Right renal pelvis (tissue), 4 donors: ENCODE results near the gene CNGB1. TPM values are rescaled to one million over a fixed set of nuclear protein-coding genes. Genes with fewer than 3 reads are reported as not detected.
"Not testable (repeated sequence)": the region's sequence is repeated elsewhere in the genome, so short reads cannot be mapped to it uniquely, and the experiment has no call there.

Experiments
- DNase-seq, 4 donors: peaks; one replicate each; pipeline ENCODE4 v3.0.0-alpha.2; 2013; ENCODE audit warnings: low read depth in 4 of 4, low spot score in 3 of 4, missing footprints in 1 of 4
- polyA plus RNA-seq, 4 donors: library from polyadenylated mRNA; unstranded; fragments of 120-200 nt; gene quantifications; one replicate each; pipeline ENCODE4 v1.2.1, GENCODE V29; 2013; ENCODE audit not compliant: insufficient read length in 4 of 4

CNGB1 gene
- polyA plus RNA-seq, 4 donors, result 0.03 to 0.27 (median 0.11) TPM

DNA sequence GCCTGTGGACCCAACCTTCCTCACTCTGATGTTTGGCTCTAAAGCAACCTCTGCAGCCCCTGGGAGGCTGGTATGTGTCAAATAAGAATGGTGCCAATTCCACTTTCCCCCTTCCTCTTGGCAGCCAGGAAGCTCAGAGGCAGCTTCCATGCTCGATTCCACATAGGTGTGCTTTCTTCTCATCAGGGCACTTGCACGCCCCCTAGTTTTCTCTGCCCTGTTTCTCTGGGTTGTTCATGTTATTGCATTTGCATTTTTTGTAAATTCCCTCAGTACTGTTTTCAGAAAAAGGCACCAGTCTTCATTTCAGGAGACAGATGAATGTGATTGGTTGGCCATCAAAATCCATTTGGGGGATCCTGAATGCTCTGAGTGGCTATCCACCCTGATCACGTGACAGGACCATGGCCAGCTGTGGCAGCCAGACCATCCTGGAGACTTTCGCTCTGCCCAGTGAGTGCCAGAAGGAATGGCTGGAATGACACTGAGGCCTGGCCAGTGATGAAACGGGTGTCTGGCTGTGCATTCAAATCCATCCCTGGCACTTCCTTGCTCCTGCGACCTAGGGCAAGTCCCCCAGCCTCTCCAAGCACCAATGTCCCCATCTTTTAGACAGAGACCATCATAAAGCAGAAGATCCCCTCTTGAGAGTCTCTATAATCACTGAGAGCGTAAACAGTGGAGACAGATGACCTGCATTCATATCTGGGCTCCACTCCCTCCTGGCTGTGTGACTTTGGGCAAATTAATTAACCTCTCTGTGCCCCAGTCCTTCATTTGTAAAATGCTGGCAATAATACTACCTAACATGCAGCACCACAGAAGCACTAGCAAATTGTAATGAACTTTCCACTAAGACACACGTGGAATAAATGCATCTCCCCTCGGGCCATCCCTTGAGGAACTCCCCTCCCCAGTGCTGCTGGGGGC, 56.4 kb downstream of the CNGB1 start:
- no peak for DNase-seq

DNA sequence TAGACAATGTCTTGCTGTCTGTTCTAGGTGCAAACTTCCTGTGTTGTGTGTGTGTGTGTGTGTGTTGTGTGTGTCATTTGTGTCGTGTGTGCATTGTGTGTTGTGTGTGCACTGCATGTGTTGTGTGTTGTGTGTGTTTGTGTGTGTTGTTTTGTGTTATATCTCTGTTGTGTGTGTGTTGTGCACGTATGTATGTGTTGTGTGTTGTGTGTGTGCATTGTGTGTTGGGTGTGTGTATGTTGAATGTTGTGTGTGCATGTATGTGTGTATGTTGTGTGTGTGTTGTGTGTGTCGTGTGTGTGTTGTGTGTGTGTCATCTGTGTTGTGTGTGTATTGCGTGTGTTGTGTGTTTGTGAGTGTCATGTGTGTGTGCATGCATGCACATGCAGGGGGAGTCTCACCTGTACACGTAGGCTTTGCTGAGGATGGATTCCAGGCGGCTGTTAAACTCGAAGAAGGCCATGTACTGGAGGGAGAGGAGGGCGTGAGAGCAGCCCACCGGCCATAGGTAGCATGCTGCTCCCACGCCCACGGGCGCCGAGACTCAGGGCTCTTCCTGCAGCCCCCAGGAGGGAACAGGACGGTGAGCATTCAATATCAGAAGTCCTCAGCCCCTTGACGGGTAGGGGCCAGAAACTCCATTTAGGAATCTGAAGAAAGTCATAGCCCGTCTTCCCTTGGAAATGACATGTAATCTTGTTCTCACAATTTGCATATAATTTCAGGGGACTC, 58.2 kb downstream of the CNGB1 start:
- DNase-seq, result no peak

DNA sequence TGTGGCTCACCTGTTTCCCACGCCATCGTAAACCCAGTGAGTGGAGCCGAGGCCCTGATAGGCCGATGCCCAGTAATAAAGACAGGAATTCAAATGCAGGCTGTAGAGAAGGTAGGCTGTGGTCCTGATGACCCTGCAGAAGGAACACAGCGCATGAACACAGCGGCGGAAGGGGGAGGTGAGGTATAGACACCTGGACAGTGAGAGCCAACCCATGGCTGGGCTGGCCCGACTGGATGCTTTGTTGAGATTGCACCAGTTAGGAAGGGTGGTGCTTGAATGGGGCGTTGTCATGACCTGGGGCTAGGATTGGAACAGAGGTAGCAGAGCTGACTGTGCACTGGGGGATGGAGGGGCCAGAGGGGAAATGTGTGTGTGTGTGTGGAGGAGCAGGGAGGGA, 59.2 kb downstream of the CNGB1 start:
- DNase-seq, result no peak

DNA sequence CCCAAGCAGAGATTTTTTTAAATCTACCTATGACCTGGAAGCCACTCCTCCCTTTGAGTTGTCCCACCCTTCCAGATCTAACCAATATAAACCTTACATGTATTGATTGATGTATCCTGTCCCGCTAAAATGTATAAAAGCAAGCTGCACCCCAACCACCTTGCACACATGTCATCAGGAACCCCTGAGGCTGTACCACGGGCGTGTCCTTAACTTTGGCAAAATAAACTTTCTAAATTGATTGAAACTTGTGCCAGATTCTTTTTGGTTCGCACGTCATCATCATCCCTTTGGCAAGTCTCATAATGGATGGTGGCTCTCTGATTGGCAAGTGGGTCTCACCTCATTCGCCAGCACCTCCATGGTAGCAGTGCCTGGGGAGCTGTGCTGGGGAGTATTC, 60.2 kb downstream of the CNGB1 start:
- no peak for DNase-seq

DNA sequence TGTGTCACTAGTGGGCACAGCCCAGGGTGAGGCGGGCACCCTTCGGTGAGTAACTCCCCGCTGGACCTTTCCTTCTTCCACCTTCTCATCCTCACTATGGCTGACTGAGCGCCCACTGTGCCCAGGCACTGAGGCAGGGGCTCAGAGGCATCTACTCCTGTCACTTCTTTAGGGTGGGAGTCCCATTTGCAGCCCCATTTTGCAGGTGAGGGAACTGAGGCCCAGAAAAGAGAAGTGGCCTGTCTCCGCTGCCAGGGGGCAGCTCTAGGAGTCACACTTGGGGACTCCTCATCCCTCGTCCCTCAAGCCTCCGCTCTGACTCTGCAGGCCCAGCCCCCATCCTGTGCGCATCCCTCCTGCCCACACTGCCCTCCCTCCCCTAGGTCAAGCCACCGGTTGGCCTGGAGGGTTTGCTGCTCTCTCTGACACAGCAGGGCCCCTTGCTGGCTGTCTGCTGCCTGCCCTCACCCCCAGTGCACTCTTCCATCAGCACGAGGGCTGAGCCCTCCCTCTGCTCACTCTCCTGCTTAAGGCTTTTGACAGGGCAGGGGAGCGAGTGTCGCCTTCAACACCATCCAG, 62.4 kb downstream of the CNGB1 start:
- no peak for DNase-seq

DNA sequence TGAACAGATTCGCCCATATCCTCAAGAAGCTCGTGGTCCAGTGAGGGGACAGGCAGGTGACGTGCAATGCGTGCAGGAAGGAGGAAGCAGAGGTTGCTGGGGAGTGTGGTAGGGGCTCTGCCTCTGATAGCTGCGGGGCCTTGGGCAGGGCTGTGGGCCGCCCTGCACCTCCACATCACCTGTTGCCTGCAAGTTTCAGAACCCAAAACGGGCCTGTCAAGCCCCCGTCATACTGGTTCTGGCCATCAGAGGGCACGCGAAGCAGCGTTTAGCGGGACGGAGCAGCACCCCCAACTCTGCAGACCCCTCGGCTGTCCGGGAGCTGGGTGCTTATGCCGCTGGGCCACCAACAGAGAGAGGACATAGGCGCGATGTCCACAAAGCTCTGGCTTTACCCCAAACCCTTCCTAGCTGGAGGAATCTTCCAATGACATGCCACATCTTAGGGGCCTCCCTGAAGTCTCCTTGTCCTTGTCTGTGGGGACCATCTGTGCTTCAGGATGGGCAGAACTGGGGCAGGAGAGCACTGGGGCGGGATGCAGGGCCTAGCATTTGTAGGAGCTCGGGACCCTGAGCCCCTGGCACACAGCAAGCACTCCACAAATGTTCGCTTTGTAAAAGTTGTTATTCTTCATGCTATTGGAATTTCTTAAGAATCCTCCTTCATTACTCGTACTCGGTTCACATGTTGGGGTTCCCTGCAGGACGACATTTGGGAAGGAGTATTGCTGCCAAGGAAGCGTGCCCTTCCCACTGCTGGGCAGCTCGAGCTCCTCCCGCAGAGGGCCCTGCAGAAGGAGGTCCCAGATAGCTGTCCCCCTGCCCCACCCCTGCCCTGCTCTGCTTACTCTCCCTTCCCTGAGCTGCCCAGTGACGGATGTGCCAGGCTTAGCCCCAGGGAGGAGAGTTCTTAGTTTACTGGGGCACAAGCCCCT, 64.3 kb downstream of the CNGB1 start:
- DNase-seq, result no peak

DNA sequence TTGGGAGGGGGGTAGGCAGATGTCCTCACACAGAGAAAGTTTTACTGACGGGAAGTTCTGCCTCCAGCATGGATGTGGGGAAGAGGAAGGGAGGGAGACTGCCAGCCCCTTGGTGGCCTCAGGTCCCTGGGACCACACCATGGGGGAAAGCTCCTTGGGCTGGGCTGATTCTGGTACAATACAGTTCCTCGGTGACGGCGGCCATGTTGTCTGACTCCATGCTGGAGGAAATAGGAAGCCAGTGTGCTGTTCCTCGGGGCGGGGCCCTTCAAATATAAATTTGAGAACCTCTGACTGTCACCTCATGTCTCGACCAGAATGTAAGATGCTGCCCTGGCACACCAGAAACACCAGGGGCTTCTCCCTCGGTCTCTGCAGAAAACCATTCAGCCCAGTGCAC, 66.8 kb downstream of the CNGB1 start:
- no peak for DNase-seq

DNA sequence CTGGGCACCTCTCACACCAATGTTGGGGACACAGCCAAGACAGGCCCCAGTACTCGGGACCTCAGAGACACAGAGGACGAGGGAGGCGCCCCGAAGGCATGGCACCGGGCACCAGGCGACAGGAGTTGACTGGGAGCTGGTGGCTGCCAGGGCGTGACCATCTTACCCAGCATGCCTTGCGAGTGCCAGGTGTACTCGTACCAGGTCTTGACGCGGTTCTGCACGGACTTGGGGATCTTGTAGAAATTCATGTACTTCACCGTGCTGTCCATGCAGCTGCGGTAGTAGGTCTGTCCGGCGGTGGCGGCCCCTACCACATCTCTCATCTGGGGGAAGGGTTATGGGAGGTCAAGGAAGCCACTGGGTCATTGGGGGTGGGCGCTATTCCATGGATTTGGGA, 67.3 kb downstream of the CNGB1 start:
- no peak for DNase-seq

DNA sequence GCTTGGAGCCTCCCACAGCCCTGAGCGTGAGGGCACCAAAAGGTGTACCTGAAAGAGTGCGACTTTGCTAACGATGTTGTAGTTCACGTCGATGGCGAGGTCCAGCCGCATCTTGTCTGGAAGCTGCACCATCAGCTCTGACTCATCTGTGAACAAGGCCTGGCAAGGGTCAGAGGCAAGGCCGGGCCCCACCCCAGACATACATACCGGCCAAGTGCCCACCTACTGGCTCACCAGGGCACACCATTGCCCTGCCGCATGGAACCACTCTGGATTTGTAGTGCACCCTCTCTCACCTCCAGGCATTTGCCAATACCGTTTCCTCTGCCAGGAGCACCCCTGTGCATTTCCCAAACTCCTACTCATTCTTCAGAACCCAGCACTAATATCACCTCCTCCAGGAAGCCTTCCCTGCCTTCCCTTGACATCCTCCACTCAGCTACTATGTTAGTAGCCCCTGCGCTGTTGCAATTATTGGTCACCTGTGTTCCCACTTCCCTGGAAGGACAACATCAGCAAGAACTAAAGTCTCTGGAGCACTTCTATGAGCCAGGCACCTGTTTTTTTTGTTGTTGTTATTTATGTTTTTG, 69.4 kb downstream of the CNGB1 start:
- DNase-seq, result no peak

DNA sequence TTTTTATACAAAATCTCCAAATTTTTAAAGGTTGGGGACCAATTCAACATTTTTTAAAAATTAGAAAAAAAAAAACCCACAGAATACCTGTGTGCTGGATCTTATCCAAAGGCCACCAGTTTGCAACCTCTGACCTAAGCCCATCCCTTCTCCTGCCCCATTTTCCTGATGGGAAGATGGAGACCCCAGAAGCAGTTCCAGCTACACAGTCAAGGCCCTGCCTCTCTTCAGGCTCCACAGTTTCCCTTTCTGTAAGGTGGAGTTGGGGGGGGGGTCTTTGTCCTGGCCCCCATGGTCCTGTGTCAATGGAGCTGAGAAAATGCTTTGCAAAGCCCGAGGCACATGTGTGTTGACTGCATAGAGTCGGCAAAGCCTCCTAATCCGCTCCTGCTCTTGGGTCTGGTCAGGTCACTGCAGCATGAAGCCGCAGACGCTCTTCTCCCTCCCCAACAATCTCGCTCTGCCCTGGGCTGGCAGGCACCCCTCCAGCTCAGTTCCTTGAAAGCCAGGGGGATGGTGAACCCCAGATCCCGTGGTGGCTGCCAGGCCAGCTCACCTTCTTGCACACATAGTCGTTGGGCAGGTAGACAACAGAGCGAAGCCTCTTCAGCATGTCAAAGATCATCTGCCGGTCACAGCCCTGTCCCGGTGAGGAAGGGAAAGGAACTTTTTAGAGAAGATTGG, 70.0 kb downstream of the CNGB1 start:
- no peak for DNase-seq

DNA sequence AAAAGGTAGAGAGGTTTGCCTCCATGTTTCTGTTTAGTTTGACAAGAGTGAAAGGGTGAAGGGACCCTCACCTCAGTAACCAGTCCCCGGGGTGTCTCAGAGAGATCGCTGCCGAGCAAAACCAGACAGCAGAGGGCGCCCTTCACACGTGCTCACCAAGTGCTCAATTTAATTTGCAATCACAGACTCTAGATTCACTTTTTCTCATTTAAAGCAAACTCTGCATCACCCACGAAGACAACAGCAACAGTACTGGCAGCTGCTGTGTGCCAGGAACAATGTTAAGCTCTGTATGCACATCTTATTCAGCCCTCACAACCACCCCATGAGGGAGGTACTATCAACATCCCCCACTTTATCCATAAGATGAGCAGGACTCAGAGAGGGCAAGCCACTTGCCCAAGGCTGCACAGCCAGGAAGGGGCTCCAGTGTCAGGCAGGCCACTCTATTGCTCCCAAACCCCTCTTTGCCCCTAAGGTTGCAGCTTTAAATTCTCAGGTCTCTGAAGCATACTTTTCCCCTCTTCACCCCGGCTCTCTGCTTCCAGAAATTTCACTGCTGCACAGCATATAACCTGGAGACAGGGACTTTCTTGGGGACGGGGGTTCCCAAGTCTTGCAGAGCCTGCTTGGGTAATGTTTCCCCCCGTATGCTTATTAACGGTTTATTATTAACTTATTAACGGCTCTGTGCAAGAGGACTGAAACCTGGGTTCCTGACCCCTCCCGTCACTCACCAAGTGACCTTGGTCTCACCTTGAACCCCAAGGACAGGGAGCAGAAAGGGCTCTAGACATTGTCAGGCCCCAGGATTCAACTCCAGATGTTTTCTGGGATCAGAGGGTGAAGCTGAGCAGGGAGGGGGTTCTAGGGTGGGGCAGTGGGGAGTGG, 70.9 kb downstream of the CNGB1 start:
- DNase-seq, result peak; percentile 39 to 64 (median 47)

DNA sequence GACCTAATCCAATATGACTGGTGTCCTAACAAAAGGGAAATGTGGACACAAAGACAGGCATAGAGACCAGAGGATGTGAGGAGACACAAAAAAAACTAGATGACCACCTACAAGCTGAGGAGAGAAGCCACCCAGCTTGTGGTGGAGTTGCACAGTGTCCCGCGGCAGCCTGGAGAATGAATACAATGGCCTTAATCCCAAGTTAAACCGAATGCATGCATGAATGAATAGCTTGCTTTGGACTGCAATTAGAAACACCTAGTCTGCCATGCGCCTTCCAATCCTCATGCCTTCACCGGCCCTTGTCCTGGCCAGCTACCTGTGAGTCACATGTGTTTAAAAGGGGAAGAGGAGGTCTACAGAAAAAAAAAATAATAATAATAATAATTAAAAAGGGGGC, 72.0 kb downstream of the CNGB1 start:
- DNase-seq, result no peak

DNA sequence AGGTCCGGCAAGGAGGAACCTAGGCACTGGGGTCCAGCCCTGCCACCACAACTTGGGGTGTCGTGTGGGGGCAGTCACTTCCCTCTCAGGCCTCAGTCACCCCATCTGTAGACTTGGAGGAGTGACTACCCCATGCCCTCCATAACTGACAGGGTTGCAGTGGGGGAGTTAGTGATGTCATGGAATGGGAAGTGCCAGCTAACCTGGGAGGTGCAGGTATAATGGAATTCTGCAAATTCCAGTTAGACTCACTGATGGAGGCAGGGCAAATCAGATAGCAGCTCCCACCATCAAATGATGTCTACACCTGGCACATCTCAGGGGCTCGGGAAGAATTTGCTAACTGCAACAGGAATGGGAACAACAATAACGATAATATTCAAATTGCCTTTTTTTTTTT, 72.9 kb downstream of the CNGB1 start:
- no peak for DNase-seq

DNA sequence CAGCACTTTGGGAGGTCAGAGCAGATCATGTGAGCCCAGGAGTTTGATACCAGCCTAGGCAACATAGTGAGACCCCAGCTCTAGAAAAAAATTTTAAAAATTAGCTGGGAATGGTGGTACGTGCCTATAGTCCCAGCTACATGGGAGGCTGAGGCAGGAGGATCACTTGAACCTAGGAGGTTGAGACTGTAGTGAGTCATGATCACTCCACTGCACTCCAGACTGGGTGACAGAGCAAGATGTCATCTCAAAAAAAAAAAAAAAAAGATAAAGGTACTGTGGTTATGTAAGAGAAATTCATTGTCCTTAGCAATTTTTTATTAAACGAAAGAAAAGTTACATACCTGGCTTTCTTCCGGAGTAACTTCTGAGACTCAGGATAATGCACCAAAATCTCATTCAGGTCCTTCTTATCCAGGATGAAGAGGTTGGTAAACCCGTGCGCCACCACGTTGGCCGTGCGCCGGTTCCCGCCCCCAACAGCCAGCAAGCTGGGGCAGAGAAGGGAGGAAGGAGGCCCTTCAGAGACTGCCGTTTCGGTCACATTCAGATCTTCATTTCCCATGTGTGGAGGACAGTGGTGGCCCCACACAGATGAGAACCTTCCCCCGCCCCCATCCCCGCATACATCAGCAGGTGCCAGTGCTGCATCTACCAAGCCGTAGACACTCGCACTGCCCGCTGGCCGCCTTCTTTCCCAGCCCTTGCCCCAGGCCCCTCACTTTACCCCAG, 73.7 kb downstream of the CNGB1 start:
- DNase-seq, result no peak

DNA sequence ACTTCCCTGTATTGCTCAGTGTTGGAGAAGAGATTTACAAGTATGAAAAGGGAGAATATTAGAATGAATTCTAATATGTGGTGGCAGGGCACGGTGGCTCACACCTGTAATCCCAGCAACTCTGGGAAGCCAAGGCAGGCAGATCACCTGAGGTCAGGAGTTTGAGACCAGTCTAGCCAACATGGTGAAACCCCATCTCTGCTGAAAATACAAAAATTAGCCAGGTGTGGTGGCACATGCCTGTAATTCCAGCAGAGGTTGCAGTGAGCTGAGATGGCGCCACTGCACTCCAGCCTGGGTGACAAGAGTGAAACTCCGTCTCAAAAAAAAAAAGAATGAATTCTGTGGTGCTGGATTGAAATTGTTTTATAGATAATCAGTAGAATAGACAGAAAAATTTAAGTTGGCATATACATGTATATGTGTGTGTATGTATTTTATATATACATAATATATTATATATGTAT, 75.8 kb downstream of the CNGB1 start:
- DNase-seq, result not testable (repeated sequence)

DNA sequence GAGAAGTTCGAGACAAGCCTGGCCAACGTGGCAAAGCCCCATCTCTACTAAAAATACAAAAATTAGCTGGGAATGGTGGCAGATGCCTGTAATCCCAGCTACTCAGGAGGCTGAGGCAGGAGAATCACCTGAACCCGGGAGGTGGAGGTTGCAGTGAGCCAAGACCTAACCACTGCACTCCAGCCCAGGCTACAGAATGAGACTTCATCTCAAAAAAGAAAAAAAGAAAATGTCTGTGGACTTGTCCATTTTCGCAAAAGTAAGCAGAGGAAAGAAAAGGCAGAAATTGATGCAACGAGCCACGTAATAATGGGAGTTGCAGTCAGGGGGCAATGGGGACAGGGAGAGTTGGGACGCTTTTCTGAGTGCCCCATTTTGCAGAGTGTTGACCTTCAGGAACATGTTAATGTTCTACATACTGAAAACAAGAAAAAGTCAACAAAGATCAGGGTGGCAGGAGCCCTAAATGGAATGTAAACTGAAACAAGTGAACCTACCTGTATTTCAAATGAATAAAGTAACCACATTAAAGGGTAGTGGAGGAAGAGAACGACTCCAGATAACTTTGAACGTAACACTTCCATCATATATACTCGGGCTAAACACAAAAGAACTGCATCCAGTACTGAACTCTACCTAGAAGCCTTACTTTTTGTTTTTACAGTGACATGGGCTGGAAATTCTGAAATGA, 76.4 kb downstream of the CNGB1 start:
- DNase-seq, result no peak
